WTC11 (cell line): ENCODE measurements around the gene APOA1. TPM values are rescaled to one million over a fixed set of nuclear protein-coding genes. Genes with fewer than 3 reads are reported as not detected.

ENCODE experiments used
- ATAC-seq: fragments of 200-7000 bp; cut with Tn5 transposase; 2 replicates; pipeline ENCODE4 v1.10.0; 2021; ENCODE audit warnings: mild to moderate bottlenecking, moderate library complexity
- CTCF ChIA-PET: fragments of 300-600 bp; sonication (Branson Sonifier 250); formaldehyde crosslinking; loops from one replicate; lab custom pipeline; 2021; ENCODE audit warnings: antibody characterized with exemption; lab: Charles Lee
- POLR2A ChIA-PET: fragments of 350-600 bp; sonication (Branson Sonifier 250); formaldehyde crosslinking; loops from one replicate; lab custom pipeline; 2021; ENCODE audit warnings: antibody characterized with exemption; lab: Charles Lee
- DNase-seq: peaks from one replicate; pipeline ENCODE4 v3.0.0; 2021; ENCODE audit warnings: low spot score
- H3K27ac Mint-ChIP-seq: 2 replicates; pipeline ENCODE4 v1.8.0; 2021; ENCODE audit warnings: mixed read lengths
- H3K27me3 Mint-ChIP-seq: 2 replicates; pipeline ENCODE4 v1.8.0; 2021; ENCODE audit warnings: low read depth, mild to moderate bottlenecking, moderate library complexity, mixed read lengths
- H3K36me3 Mint-ChIP-seq: 2 replicates; pipeline ENCODE4 v1.8.0; 2021; ENCODE audit warnings: mixed read lengths
- H3K4me1 Mint-ChIP-seq: 2 replicates; pipeline ENCODE4 v1.8.0; 2022; ENCODE audit warnings: mixed read lengths
- H3K4me3 Mint-ChIP-seq: 2 replicates; pipeline ENCODE4 v1.8.0; 2021; ENCODE audit warnings: mild to moderate bottlenecking, moderate library complexity, mixed read lengths
- H3K9me3 Mint-ChIP-seq: 2 replicates; pipeline ENCODE4 v1.8.0; 2021; ENCODE audit warnings: mixed read lengths
- AR ChIP-seq: fragments of 250-450 bp; sonication (Bioruptor Pico); IDR thresholded peaks from 2 replicates; pipeline ENCODE4 v1.9.0; 2021; ENCODE audit warnings: mild to moderate bottlenecking
- ATF3 ChIP-seq: sonication (generic); formaldehyde crosslinking; conservative IDR thresholded peaks from 2 replicates; pipeline ENCODE4 v1.8.1; 2022; ENCODE audit warnings: mild to moderate bottlenecking, missing genetic modification reagents
- CTCF ChIP-seq: fragments of 200-600 bp; IDR thresholded peaks from 2 replicates; pipeline ENCODE4 v1.8.0; 2022; ENCODE audit warnings: antibody characterized with exemption
- ELF4 ChIP-seq: sonication (generic); formaldehyde crosslinking; IDR thresholded peaks from 2 replicates; pipeline ENCODE4 v1.8.1; 2022; ENCODE audit warnings: low read depth, mild to moderate bottlenecking, moderate library complexity, missing genetic modification reagents
- ESRRA ChIP-seq: sonication (generic); formaldehyde crosslinking; IDR thresholded peaks from 2 replicates; pipeline ENCODE4 v1.8.1; 2022; ENCODE audit warnings: mild to moderate bottlenecking, missing genetic modification reagents, borderline replicate concordance
- ETV6 ChIP-seq: sonication (generic); formaldehyde crosslinking; IDR thresholded peaks from 2 replicates; pipeline ENCODE4 v1.8.1; 2022; ENCODE audit warnings: mild to moderate bottlenecking, missing genetic modification reagents
- GRHL2 ChIP-seq: fragments of 250-450 bp; sonication (Bioruptor Pico); IDR thresholded peaks from 2 replicates; pipeline ENCODE4 v1.8.0; 2022; ENCODE audit warnings: mild to moderate bottlenecking, moderate library complexity; ENCODE audit not compliant: insufficient replicate concordance, severe bottlenecking
- IRF1 ChIP-seq: sonication (generic); formaldehyde crosslinking; IDR thresholded peaks from 2 replicates; pipeline ENCODE4 v1.8.0; 2023; ENCODE audit warnings: missing genetic modification reagents
- JAZF1 ChIP-seq: fragments of 250-450 bp; sonication (Bioruptor Pico); IDR thresholded peaks from 2 replicates; pipeline ENCODE4 v1.9.0; 2021; ENCODE audit warnings: moderate library complexity, mild to moderate bottlenecking, inconsistent platforms
- MLX ChIP-seq: sonication (generic); formaldehyde crosslinking; IDR thresholded peaks from 2 replicates; pipeline ENCODE4 v1.8.1; 2023; ENCODE audit warnings: mild to moderate bottlenecking, missing genetic modification reagents, moderate library complexity
- NFE2L1 ChIP-seq: sonication (generic); formaldehyde crosslinking; IDR thresholded peaks from 2 replicates; pipeline ENCODE4 v1.8.1; 2023; ENCODE audit warnings: missing genetic modification reagents
- SP1 ChIP-seq: sonication (generic); formaldehyde crosslinking; conservative IDR thresholded peaks from 2 replicates; pipeline ENCODE4 v1.8.1; 2022; ENCODE audit warnings: missing genetic modification reagents
- TCF7 ChIP-seq: sonication (generic); formaldehyde crosslinking; IDR thresholded peaks from 2 replicates; pipeline ENCODE4 v1.8.0; 2022; ENCODE audit warnings: mild to moderate bottlenecking, low read depth, missing genetic modification reagents, moderate library complexity
- ZBTB21 ChIP-seq: sonication (generic); formaldehyde crosslinking; IDR thresholded peaks from 2 replicates; pipeline ENCODE4 v1.8.1; 2023; ENCODE audit warnings: mild to moderate bottlenecking, missing genetic modification reagents, borderline replicate concordance
- ZMAT4 ChIP-seq: fragments of 250-450 bp; sonication (Bioruptor Pico); IDR thresholded peaks from 2 replicates; pipeline ENCODE4 v1.9.0; 2021; ENCODE audit warnings: mild to moderate bottlenecking
- ZNF416 ChIP-seq: fragments of 250-450 bp; sonication (Bioruptor Pico); IDR thresholded peaks from 2 replicates; pipeline ENCODE4 v1.9.0; 2021; ENCODE audit warnings: mild to moderate bottlenecking, inconsistent platforms
- ZNF423 ChIP-seq: fragments of 250-450 bp; sonication (Bioruptor Pico); IDR thresholded peaks from 2 replicates; pipeline ENCODE4 v2.1.2; 2022; ENCODE audit warnings: mild to moderate bottlenecking, moderate library complexity
- ZNF512 ChIP-seq: sonication (generic); formaldehyde crosslinking; IDR thresholded peaks from 2 replicates; pipeline ENCODE4 v1.8.1; 2022; ENCODE audit warnings: missing genetic modification reagents, borderline replicate concordance
- total RNA-seq: library from RNA; stranded (reverse); gene quantifications from 3 replicates; pipeline ENCODE4 v1.2.3, GENCODE V29; 2021

APOA1 gene
- total RNA-seq, 1 experiment from 2014 or later = 2.1 TPM

GRCh38 chr11:116847612-116848011 is 10.2 kb upstream of the APOA1 start (continued):
- no peak for TF ChIP-seq CTCF

GRCh38 chr11:116844722-116845121 is 7.3 kb upstream of the APOA1 start:
- H3K27me3 Mint-ChIP-seq = no peaks in the 10 kb centered on the region
- ATAC-seq = no peak
- ChIA-PET POLR2A (interaction anchor here (0.6 kb wide), 1 partner anchor 474 kb away, joined by 3 read pairs; no protein-coding TSS in a partner anchor), CTCF (interaction anchor here (1.2 to 1.4 kb wide), 2 partner anchors 53 kb away, joined by 3 to 5 read pairs; partner anchors contain the start of gene APOA5)
- no peaks in the 10 kb centered on the region for H3K9me3 Mint-ChIP-seq
- H3K4me3 Mint-ChIP-seq = no peak overlapping the region
- no peak overlapping the region for H3K27ac Mint-ChIP-seq
- no peak for DNase-seq
- H3K36me3 Mint-ChIP-seq = peaks cover 23% of the 10 kb centered on the region
- TF ChIP-seq AR (CRISPR knock-in tag) (no peak), ZNF423 (CRISPR knock-in tag) (no peak), JAZF1 (no peak), ZNF416 (CRISPR knock-in tag) (no peak), ZBTB21 (CRISPR knock-in tag) (no peak), ELF4 (CRISPR knock-in tag) (no peak), ATF3 (CRISPR knock-in tag) (no peak), GRHL2 (no peak), ZMAT4 (CRISPR knock-in tag) (no peak), SP1 (CRISPR knock-in tag) (no peak), MLX (CRISPR knock-in tag) (no peak), ETV6 (CRISPR knock-in tag) (no peak), NFE2L1 (CRISPR knock-in tag) (no peak), ZNF512 (CRISPR knock-in tag) (no peak), ESRRA (CRISPR knock-in tag) (no peak), TCF7 (no peak), IRF1 (CRISPR knock-in tag) (no peak)
- H3K4me1 Mint-ChIP-seq = peaks cover 4% of the 10 kb centered on the region; the same call in 1 of the 2 replicates
